PC-9 (cell line): Measurements from ENCODE around the gene MYL6.

Source experiments
- CTCF ChIP-seq: fragments of 200-600 bp; sonication (generic); conservative IDR thresholded peaks from 2 replicates; pipeline ENCODE4 v1.6.1; 2017; ENCODE audit warnings: mixed run types, antibody characterized with exemption, mild to moderate bottlenecking, moderate library complexity
- EZH2 ChIP-seq: fragments of 200-600 bp; sonication (generic); IDR thresholded peaks from 2 replicates; pipeline ENCODE4 v1.8.0; 2017; ENCODE audit warnings: antibody characterized with exemption, low read depth

GRCh38 chr12:56141946-56142784, 16.0 kb upstream of the MYL6 start:
- TF ChIP-seq CTCF (no peak), EZH2 (no peak)
